NCI-H1417 (cell line): ENCODE data around the gene MYO18A.
"Not testable (repeated sequence)": the region's sequence is repeated elsewhere in the genome, so short reads cannot be mapped to it uniquely, and the experiment has no call there.

Experiments
- DNase-seq, 3 experiments: peaks; one replicate each; lab custom pipeline; 2025; lab: John Stamatoyannopoulos, UW

MYO18A gene

GRCh38 chr17:29180034-29180787 is at the start of gene MYO18A:
TSS of gene MYO18A (minus strand) at chr17:29180398. CDS start at chr17:29166940, 13,458 bp downstream.
- DNase-seq, result peak; percentile 79 to 83 (median 83)

GRCh38 chr17:29225396-29225795 is 45.2 kb upstream of the MYO18A start:
- no peak for DNase-seq

GRCh38 chr17:29221338-29221737 is 41.1 kb upstream of the MYO18A start:
- not testable (repeated sequence) for DNase-seq

GRCh38 chr17:29219378-29220047 is 39.3 kb upstream of the MYO18A start:
- DNase-seq, result peak; percentile 63 to 79 (median 63)

- no peak for DNase-seq
Observed at GRCh38 chr17:29216856-29217255, 36.7 kb upstream of the MYO18A start.

- DNase-seq, result no peak
Observed at GRCh38 chr17:29216181-29216580, 36.0 kb upstream of the MYO18A start.

GRCh38 chr17:29215717-29216116 is 35.5 kb upstream of the MYO18A start:
- no peak for DNase-seq

- DNase-seq, result no peak
Observed at GRCh38 chr17:29215174-29215573, 35.0 kb upstream of the MYO18A start.

GRCh38 chr17:29214215-29215146 is 34.3 kb upstream of the MYO18A start:
- DNase-seq, result no peak

GRCh38 chr17:29212681-29213121 is 32.5 kb upstream of the MYO18A start:
- no peak for DNase-seq

- no peak for DNase-seq
Observed at GRCh38 chr17:29212094-29212631, 32.0 kb upstream of the MYO18A start.

- DNase-seq, result no peak
Observed at GRCh38 chr17:29210879-29211278, 30.7 kb upstream of the MYO18A start.

- no peak for DNase-seq
Observed at GRCh38 chr17:29209073-29209472, 28.9 kb upstream of the MYO18A start.

GRCh38 chr17:29207975-29208374 is 27.8 kb upstream of the MYO18A start:
- no peak for DNase-seq

- DNase-seq, result no peak
Observed at GRCh38 chr17:29205047-29205446, 24.8 kb upstream of the MYO18A start.

- DNase-seq, result not testable (repeated sequence)
Observed at GRCh38 chr17:29204068-29204804, 24.0 kb upstream of the MYO18A start.

GRCh38 chr17:29197516-29198272 is 17.5 kb upstream of the MYO18A start:
- no peak for DNase-seq

GRCh38 chr17:29196769-29197515 is 16.7 kb upstream of the MYO18A start:
- DNase-seq, result no peak

- DNase-seq, result no peak
Observed at GRCh38 chr17:29195465-29196081, 15.4 kb upstream of the MYO18A start.
